ENCODE data around the gene KDM2A. TPM values are rescaled to one million over a fixed set of nuclear protein-coding genes. Genes with fewer than 3 reads are reported as not detected.

The KDM2A gene
- total and polyA plus RNA-seq, 2 of the 13 experiments (the other 11 are each of a cell fraction or from before 2014, with no cell fraction given) = 31.3 to 31.4 TPM

DNA sequence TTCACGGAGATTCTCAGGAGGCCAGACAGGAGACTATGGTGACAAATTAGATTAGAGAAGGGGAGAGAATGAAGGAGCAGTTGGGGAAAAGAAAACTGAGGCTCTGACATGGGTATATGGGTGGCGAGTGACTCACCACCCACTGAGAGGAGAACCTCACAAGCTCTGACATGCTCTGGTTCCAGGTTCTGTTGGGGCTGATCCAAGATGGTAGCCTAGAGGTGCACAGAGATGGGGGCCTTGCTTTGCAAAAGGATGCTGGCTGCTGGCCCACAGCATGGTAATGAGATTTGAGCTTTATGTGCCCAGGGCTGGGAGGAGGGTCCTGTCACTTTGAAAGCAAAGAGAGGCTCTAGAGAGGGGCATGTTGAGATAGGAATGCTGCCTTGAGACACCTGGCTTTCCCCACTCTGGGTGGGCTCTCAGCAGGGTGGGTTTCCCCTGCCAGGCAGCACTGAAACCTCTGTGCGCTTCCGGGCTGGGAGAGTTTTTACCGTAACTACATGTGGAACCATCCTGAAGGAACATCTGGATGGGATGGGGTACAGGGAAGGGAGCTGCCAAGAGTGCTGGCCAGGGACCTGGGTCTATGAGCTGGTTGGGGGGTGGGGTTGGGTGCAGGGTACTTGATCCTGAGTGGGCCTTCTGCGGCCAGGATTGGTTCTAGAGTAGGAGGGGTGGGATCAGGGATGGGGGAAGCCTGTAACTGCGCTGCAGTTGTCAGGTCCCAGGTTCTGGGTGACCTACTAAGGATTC lies 146.0 kb downstream of the KDM2A start (continued):
- TF ChIP-seq, protein P1, sequence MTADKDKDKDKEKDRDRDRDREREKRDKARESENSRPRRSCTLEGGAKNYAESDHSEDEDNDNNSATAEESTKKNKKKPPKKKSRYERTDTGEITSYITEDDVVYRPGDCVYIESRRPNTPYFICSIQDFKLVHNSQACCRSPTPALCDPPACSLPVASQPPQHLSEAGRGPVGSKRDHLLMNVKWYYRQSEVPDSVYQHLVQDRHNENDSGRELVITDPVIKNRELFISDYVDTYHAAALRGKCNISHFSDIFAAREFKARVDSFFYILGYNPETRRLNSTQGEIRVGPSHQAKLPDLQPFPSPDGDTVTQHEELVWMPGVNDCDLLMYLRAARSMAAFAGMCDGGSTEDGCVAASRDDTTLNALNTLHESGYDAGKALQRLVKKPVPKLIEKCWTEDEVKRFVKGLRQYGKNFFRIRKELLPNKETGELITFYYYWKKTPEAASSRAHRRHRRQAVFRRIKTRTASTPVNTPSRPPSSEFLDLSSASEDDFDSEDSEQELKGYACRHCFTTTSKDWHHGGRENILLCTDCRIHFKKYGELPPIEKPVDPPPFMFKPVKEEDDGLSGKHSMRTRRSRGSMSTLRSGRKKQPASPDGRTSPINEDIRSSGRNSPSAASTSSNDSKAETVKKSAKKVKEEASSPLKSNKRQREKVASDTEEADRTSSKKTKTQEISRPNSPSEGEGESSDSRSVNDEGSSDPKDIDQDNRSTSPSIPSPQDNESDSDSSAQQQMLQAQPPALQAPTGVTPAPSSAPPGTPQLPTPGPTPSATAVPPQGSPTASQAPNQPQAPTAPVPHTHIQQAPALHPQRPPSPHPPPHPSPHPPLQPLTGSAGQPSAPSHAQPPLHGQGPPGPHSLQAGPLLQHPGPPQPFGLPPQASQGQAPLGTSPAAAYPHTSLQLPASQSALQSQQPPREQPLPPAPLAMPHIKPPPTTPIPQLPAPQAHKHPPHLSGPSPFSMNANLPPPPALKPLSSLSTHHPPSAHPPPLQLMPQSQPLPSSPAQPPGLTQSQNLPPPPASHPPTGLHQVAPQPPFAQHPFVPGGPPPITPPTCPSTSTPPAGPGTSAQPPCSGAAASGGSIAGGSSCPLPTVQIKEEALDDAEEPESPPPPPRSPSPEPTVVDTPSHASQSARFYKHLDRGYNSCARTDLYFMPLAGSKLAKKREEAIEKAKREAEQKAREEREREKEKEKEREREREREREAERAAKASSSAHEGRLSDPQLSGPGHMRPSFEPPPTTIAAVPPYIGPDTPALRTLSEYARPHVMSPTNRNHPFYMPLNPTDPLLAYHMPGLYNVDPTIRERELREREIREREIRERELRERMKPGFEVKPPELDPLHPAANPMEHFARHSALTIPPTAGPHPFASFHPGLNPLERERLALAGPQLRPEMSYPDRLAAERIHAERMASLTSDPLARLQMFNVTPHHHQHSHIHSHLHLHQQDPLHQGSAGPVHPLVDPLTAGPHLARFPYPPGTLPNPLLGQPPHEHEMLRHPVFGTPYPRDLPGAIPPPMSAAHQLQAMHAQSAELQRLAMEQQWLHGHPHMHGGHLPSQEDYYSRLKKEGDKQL (CRISPR knock-in tag; IDR thresholded peaks at IDR 0.05; ENCODE audit: low read depth) = no peak
- no peak for TF ChIP-seq ZNF562 (CRISPR knock-in tag; IDR thresholded peaks at IDR 0.05; ENCODE audit: borderline replicate concordance)
- TF ChIP-seq ZNF567 (CRISPR knock-in tag; IDR thresholded peaks at IDR 0.05; ENCODE audit: borderline replicate concordance) = no peak

- no TSS peak for BruUV-seq (replicated peaks)
- WGBS (ENCODE audit: low lambda C conversion rate) = 21% methylated on average over 9 of the region's 54 CpGs
- ATAC-seq (peak; percentile 51), DNase-seq (ENCODE audit: low spot score) (peak; percentile 44), FAIRE-seq (no peak)
- Histone ChIP-seq H3K4me2 (ENCODE audit: low read depth, low read length) (peak overlapping the region; percentile 94), H3K9ac (ENCODE audit: insufficient read depth, low read depth, low read length) (peak overlapping the region; percentile 39; the same call in 1 of the 2 replicates), H3K79me2 (ENCODE audit: insufficient read depth, low read length) (peaks cover 40% of the 10 kb centered on the region), H2AFZ (ENCODE audit: low read length) (peak overlapping the region; percentile 46), H3K9me3 (ENCODE audit: low read length) (no peaks in the 10 kb centered on the region), H3K27ac (ENCODE audit: extremely low read length, insufficient read depth, low read length) (no peak overlapping the region), H3K4me3 (replicated peaks in 1 of 3; ENCODE audit: insufficient read depth in 1 of 3, low read depth in 2 of 3, low read length in 3 of 3) (peak overlapping the region; percentile 43 to 65 (median 49); a peak in 5 of 6 replicates), H3K27me3 (ENCODE audit: control insufficient read depth in 1 of 2, insufficient read depth in 2 of 2, low read length in 2 of 2) (no peaks in the 10 kb centered on the region), H4K20me1 (ENCODE audit: insufficient read depth, low read length) (peaks cover 12% of the 10 kb centered on the region), H3K36me3 (replicated peaks in 1 of 2; ENCODE audit: control insufficient read depth in 1 of 2, insufficient read depth in 2 of 2, low read length in 2 of 2) (peaks cover 1 to 30% of the 10 kb centered on the region in 2 experiments; a peak in 3 of 5 replicates), H3K4me1 (ENCODE audit: insufficient read depth, low read length) (peaks cover 73% of the 10 kb centered on the region)
- intact Hi-C loops (cut with micrococcal nuclease; ENCODE audit: unreplicated experiment) = no loop called here
- ChIA-PET POLR2A (interaction anchor here (1.0 to 4.5 kb wide), 4 partner anchors 22 to 52 kb away, joined by 3 to 19 read pairs (median 4); partner anchors contain the start of gene ANKRD13D), CTCF (ENCODE audit: low intra/inter-chr PET ratio, low total read pairs) (interaction anchor here (1.6 to 2.4 kb wide), 2 partner anchors 23 to 52 kb away, joined by 5 to 25 read pairs; partner anchors contain the start of gene ANKRD13D)
- in situ Hi-C loops (cut with HindIII; ENCODE audit: extremely low pct_ligation_motif_present, low pct_unique_long_range_greater_than_20kb) = no loop called here
- TF ChIP-seq, protein P2, sequence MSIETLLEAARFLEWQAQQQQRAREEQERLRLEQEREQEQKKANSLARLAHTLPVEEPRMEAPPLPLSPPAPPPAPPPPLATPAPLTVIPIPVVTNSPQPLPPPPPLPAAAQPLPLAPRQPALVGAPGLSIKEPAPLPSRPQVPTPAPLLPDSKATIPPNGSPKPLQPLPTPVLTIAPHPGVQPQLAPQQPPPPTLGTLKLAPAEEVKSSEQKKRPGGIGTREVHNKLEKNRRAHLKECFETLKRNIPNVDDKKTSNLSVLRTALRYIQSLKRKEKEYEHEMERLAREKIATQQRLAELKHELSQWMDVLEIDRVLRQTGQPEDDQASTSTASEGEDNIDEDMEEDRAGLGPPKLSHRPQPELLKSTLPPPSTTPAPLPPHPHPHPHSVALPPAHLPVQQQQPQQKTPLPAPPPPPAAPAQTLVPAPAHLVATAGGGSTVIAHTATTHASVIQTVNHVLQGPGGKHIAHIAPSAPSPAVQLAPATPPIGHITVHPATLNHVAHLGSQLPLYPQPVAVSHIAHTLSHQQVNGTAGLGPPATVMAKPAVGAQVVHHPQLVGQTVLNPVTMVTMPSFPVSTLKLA (IDR thresholded peaks at IDR 0.05) = no peak
- TF ChIP-seq DDIT3 (CRISPR knock-in tag; IDR thresholded peaks at IDR 0.05) = no peak
- peak; percentile 59; the same call in 1 of the 2 replicates for TF ChIP-seq KDM2A (CRISPR knock-in tag; IDR thresholded peaks at IDR 0.05; ENCODE audit: borderline replicate concordance, low read depth)
- TF ChIP-seq NFATC3 (CRISPR knock-in tag; IDR thresholded peaks at IDR 0.05) = no peak
- TF ChIP-seq FOXP4 (CRISPR knock-in tag; IDR thresholded peaks at IDR 0.05) = no peak
These were observed 146.8 kb downstream of the KDM2A start for GRCh38 chr11:67265633-67266448.
